ENCODE data around the gene OR2H2.

OR2H2 gene

DNA sequence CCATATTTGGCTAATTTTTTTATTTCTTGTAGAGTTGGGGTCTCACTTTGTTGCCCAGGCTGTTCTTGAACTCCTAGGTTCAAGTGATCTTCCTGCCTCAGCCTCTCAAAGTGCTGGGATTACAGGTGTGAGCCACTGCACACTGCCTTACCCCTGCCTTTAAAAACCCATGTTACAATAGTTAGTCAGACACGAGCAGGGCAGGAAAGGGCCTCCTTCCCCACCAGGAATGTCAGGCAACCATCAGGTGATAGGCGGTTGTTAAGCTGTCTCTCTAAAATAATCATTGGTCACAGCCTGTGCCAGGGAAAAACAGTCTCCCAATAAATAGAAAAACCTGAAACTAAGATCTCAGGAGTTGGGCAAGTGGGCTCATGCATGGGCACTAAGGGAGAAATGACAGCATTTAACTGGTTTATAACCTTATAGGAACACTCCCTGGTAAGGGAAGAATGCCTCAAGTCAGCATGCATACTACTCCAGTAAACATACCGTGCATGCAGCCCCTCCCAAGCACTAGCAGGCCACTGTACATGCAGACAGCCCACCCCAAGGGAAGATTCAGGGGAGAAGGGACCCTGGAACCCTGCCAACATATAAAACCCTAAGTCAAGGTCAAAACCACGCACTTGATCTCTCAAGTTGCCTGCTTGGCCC lies 8.4 kb downstream of the OR2H2 start:
- no peak for DNase-seq

DNA sequence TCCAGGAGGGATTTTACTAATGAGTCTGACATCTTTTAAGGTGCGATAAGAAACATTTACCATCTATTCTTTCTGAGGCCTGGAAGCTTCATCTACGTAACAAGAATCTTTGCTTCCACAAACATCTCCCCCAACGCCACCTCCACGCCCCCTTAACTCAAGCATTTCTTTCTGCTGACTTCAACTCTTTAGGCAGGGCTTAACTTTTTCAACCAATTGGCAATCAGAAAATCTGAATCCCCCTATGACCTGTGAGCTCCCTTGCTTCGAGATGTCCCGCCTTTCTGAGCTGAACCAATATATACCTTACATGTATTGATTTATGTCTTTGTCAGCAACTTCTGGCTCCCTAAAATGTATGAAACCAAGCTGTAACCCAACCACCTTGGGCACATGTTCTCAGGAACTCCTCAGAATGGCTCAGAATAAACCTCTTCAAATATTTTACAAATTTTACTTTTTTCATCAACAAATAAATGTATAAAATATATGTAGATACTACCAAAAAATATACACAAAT lies 11.5 kb downstream of the OR2H2 start:
- DNase-seq = no peak

DNA sequence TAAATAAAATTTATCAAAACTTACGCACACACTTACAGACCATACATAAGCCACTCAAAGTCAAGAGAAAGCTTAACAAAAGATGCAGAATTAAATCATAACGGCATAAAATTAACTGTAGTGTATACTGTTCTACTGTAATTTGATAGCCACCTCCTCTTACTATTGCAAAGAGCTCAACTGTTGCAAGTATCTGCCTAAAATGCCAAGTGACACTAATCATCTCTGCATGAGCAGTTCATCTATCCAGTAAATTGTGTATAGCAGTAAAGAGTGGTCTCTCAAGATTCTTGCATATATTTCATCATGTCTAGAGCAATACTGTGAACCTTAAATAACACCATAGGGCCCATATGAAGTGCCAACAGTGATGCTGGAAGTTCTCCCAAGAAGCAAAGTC lies 12.3 kb downstream of the OR2H2 start:
- no peak for DNase-seq

DNA sequence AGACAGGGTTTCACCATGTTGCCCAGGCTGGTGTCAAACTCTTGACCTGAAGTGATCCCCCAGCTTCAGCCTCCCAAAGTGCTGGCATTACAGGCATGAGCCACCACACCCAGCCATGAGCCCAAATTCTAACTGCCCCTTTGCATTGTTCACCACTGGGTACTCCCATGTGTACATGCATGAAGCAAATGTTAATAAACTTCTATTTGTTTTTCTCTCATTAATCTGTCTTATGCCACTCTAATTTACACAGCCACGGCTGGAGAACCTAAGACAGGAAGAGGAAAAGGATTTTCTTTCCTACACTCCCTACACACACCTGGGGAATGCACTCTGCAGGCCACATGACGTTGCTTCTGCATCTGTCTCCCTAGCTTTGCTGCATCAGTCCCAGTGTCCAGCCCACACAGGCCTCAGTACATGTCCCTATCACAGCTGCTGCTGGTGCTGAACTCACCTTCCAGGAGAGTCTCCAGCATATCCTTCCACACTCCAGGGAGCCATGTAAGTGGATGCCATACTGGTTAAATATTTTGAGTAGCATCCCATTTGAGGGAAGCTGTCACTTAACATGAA lies 13.3 kb downstream of the OR2H2 start:
- no peak for DNase-seq

DNA sequence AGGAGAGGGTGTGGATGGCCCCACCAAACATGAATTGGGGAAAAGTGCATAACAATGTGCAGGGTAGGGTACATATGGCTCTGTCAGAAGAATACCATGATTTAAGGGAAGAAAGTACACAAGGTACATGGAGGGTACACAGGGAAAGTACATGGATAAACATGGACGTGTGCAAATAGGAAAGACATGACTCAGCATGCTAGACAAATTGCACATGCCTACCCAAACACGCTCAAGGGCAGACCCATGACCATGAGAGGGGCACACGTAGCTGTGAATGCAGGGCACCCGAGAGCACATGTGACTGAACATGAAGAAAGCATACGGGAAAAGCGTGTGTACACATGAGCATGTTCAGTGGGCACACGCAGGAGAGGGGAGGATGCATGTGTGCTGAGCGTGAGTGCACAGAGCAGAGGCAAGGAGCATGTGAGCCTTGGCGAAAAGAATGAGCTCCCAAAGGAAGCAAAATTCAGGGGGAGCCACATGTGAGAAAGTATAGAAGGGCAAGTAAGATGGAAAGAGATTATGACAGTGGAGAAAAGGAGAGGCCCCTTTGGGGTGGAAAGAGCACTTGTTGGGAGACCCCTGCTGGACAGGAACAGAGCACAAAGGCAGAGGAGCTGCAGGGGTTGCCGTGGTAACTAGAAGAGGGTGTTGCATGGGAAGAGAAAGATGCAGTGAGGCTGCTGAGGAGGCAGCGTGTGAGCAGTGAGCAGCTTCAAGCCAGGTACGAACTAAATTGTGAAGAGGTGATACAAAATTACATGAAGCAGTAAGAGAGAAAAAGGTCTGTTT lies 17.8 kb downstream of the OR2H2 start:
- no peak for DNase-seq

DNA sequence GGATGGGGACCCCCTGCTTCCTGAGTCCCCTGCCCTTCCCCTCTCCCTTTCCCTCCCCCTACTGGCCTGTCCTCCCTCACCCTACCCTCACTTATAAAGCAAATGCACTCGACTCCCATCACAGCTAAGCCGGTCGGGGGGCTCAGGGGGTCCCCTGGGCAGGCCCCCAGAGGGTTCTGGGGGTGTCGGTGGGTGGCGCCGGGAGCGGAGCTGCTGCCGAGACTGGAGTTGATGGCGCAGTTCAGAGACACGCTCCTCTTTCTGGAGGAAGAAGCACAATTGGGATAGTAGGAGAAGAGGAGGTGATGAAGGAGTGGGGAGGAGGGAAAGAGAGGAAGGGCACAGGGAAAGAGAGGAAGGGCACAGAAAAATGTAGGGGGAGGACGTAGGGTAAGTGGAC lies 18.5 kb downstream of the OR2H2 start:
- DNase-seq = no peak

DNA sequence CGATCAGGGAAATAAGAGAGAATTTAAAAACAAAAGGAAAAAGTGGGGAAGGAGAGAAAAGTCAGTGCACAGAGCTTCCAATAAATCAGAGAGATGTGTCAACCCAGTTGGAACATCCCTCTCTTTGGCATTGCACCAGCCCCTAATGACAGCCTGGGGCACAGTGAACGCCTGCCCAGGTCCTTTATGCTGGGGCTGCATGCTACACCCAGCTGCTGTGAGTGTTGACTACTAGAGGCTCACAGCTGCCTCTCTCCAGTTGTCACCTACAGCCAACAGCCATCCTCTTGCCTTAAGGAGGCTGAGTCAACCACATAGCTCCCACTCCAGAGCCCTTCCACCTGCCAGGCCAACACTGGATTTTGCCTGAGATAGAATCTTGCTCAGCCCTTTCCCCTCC lies 19.0 kb downstream of the OR2H2 start:
- DNase-seq = no peak

DNA sequence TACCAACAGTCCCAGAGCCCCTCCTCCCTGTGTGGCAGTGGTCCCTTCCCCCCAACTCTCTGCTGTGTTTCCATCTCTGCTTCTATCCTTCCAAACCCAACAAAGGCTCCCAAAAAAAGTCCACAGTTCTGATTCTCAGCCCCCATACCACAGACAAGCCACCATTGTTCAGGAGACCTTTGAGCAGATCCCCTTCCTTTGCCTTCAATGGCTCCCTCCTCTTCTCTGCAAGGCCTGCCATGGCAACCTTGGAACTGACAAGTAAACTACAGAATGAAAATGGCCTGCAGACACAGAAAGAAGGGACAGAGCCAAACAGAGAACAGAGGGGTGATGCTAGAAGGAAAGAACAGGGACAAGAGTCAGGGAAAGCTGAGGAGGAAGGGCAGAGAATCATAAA lies 23.2 kb downstream of the OR2H2 start:
- no peak for DNase-seq

DNA sequence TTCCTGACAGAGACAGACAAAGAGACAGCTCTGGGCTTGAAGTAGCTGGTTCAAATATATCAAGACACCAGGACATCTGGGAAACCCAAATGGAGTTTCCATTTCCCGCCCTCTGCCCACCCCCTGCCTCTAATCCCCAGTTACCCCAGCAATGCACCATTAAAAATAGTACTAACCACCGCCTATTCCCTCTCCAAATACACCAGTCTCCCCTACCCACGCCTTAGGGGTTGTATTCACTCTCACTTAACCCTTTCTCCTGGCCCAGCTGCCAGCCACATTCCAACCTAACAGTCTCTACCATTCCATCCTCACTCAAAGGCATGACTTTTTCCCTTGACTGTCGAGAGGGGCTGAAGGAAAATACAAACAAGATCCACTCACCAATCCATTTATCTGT lies 25.6 kb downstream of the OR2H2 start:
- no peak for DNase-seq

DNA sequence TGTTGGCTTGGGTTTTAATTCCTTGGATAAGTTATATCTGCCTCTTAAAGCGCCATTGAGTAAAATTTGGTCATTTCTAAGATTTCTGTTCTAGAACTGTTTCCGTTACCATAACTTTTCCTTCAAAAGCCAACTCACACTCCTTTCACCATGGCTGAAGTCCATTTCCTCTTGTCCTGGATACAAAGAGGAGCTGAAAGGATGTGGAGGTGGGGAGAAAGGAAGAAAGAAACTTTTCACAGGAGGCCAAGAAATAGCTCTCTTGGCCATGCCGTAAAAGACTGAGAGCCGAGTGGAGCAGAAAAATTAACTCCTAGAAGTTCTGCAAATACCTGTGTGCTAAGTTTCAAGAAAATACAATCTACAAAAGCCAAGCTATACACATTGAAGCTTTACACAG lies 26.5 kb downstream of the OR2H2 start:
- DNase-seq = no peak

DNA sequence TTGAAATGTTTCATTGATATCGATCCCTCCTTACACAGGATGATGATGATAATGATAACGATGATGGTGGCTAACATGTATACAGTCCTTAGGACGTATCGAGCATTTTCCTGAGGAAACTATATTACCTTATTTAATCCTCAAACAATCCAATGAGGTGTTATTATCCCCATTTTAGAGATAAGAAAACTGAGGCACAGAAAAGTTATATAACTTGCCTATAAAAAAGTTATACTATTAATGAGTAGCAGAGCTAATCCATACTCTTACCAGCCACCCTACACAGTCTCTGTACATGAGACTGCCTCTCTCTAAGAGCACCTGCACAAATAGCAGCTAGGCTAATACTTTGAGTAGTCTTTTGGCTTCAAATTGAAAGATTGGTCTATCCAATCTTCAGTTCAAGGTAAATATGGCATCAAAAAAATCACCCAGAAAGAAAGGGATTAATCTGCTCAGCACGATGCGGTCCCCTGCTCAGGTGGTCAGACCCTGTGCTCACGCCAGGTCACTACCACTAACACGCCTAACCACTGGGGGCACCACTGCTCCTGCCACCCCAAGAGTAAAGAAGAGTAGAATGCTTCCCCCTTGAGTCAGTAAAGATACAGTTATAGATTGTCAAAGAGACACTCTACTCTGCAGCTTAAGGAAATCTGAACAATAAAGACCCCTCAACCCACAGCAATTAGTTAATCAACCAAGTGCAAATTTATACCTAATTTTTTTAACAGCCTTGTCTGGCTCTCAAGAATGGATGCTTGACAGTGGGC lies 33.0 kb downstream of the OR2H2 start:
- no peak for DNase-seq

DNA sequence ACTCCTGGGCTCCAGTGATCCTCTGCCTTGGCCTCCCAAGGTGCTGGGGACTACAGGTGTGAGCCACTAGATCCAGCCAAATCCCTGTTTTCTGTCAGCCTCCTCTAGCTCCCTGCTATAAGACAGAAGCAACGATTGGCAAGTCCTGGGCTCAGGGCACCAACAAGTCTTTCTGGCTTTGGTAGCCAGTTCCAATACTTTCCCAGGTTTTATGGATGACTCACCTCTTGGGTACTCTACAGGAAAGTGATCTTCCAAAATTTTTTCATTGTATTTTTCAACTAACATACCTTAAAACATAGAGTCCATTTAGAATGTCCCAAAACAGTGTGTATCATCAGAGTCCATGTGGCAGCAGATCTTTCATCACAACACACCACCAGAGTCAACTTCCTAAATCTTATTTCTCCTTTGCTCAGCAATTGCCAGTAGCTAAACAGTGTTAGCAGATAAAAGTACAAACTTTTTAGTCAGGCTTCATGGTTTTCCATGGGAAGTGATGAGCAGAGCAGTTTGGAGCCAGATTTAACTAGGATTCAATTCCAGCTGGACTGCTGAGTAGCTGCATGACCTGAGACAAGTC lies 34.7 kb downstream of the OR2H2 start:
- DNase-seq = no peak

DNA sequence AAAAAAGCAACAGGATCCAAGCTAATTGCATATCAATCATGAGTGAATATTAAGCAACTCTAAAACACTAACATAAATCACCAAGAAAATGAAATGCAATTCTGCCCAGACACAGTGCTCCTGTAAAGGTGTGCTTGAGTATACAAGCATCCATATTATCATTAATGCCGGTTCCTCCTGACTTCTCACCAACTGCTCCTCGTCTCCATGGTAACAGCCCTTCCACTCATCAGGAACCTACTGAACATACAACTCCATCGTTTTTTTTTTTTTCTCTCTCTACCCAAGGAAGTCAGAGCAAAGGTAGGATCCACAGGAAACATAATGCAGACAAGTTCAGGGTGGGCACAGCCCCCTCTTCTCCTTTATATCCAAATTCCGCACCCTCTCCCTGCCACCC lies 35.7 kb downstream of the OR2H2 start:
- no peak for DNase-seq

DNA sequence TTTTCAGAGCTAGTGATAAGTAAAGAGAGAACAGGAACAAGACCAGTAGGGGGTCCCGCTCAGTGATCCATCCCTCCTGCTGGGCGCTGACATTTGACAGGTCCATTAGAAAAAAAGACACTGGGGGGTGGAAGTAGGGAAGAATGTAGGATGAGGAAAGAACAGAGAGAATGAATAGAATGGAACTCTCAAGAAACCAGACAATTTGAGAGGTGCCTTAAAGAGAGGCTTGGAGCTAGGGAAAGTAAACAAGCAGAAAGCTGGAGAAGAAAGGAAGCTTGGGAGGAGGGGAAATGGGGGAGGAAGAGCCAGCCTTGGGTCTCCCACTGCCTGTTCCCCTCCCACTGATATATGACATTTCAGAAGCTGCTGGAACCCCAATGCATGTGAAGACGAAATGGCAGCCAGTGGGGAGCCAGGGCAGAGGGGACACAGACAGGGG lies 39.6 kb downstream of the OR2H2 start:
- DNase-seq = no peak

DNA sequence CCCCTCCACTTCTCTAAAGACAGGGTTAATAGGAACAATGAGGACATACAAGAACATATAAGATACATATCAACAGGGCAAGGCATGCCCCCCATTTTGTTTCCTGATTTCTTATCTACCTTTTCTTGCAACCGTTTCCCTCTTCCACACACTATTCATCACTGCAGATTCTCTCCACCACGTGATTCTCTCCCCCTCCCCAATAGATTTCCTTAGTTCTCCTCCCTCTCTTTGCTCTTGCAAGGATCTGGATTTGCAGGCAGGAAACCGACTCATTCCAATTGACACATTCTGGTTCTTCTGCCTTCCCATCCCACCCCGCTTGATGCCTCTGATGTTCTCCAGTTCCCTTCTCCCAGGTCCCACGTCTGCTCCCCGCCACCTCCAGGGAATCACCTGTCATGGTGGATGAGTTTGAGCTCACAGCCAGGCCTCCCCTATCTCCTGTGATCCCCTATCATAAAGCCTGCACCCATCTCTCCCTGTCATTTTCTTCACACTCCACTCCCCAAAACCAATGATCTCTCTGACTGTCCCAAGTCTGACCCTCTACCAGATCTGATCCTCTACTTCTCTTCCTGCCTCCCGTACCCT lies 40.5 kb downstream of the OR2H2 start:
- DNase-seq = no peak

DNA sequence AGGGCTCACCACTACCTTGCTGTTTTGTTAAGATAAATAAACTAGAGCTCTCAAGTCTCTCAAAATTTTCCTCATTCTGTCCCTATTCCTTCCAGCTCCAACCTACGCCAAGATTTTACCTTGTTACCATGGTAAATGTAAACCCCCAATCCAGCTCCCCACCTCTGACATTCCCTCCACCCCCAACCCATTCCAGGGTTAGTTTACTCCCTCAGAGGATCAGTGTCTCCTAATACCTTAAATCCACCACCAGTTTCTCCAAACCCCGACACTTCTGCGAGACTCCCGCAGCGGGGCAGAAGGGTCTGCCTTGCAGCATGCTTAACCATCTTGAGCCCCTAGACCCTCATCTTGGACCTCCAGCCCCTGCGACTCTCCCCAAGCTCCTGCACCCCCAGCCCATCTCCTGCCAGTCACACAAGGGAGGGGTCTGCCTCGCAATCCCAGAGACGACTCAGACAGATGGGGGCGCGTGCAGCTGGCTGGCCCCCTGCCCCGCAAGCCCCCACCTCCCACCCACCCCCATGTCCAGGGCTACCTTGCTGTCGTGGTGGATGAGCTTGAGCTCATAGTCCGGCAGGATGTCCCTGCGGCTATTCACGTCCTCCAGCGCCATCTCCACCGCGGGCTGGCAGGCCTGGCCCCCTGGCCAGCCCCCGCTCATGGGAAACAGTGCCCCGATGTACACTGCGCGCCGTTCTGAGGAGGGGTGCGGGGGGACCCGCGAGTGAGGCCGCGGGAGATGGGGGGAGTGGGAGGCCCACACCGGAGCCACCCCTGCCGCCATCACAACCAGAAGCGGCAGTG lies 42.2 kb downstream of the OR2H2 start:
- DNase-seq = no peak

DNA sequence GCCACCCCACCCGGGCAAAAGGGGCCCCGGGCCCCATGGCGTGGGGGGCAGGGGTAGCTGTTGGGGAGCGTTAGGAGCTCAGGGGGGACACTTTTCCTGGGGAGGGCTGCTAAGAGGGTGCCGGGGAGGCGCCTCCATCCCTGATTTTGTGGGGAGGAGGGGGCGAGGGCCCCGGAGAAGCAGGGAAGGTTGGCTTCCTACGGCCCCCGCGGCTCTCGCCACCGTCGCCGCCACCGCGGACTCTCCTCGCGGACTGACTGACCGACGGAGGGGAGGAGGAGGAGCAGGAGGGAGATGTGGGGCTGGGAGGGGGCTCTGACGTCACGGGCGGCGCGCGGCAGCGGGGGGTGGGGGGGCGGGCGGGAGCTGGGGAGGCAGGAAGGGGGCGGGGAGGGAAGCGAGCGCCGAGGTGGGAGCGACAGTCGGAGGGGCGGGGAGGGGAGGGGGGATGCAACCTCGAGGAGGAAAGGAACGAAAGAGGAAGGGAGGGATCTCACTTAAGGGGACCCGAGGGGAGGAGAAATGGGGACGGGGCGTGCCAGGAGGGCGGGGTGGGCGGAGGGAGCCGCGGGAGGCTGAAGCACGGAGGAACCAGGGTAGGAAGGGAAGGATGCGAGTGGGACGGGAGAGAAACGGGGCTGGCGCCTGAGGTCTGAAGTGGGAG lies 43.0 kb downstream of the OR2H2 start:
- peak; percentile 2 for DNase-seq

DNA sequence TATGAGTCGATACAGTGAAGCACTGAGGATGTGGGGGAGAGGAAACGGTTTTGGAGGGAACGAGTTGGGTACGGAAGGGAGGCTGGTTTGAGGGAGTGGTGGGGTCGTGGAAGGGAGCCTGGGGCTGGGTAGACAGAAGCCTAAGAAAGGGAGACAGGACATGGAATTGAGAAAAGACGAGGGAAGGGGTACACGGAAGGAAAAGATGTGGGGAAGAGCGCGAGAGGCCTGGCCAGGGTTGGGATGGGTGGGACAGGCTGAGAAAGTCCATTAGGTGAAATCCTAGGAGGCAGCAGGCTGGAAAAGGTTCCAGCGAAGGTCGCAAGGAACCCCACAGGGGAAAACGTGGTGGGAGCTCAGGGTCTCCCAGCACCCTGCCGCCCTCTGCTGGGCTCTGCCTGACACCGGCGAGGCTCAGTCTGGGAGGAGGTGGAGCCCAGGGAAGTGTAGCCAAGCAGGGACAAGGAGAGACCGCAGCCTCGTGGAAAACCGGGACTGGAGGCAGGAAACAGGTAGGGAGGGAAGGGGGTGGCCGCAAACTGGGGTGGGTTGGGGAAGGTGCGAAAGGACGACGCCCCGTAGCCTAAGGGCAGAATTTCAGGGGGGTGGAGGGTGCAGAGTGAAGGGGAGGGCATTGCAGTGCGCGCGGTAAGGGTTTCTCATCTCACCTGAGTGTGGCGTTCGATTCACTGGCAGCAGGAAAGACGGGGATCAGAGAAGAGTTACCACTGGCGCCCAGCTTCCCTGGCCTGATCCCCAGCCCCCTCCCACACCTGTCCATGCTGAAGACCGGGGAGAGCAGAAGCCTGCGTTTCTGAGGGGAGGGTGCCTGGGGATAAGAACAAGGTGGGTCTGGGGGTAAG lies 43.7 kb downstream of the OR2H2 start:
- DNase-seq = peak; percentile 35

DNA sequence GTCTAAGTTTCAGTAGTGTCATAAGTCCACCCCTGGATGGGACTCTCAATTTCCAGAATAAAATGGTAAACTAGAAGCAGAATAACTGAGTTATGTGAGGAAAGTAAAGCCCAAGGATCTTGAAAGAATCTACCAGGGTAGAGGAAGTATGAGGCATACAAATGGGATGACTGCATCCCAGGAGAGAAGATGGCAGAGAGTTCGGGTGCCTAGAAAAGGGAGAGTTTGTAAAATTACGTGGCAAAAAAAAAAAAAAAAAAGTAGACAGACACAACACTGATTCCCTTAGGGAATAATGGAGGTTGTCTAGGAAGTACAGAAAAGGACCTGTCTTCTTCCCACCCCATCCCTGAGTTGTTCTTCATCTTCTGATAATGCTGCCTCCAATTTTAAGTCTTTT lies 44.6 kb downstream of the OR2H2 start:
- no peak for DNase-seq

DNA sequence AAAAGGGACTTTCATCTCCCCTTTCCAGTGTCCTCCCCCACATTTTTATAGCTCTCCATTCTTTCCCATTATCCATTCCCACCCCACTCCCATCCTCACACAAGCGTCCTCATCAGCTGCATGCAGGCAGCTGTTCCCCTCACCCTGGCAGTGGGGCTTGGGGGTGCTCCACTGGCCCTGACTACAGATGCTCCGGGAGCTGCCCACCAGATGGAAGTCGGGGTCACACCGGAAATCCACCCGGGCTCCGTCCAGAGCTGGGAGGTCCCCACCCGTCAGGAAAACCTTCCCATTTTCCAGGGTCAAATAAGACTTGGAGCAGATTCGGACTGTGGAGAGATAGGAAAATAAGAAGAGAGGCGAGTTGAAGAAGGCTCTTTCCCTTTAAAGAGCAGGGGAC lies 45.4 kb downstream of the OR2H2 start:
- DNase-seq = no peak
